ENCODE results near the gene GABRG3.

GABRG3 gene

GRCh38 chr15:27490867-27491595 lies 520.0 kb downstream of the GABRG3 start:
- ATAC-seq (ENCODE audit: low read depth): peak; percentile 40; the same call in 1 of the 3 replicates
- Histone ChIP-seq H3K27ac (ENCODE audit: poor library complexity, severe bottlenecking) (no peak overlapping the region), H3K4me3 (ENCODE audit: severe bottlenecking) (no peak overlapping the region), H3K27me3 (ENCODE audit: insufficient read depth, poor library complexity, severe bottlenecking) (no peaks in the 10 kb centered on the region), H3K9me3 (ENCODE audit: severe bottlenecking) (peaks cover 2% of the 10 kb centered on the region), H3K4me1 (ENCODE audit: insufficient read depth, poor library complexity, severe bottlenecking) (no peaks in the 10 kb centered on the region), H3K36me3 (ENCODE audit: low read depth) (no peaks in the 10 kb centered on the region)
- DNase-seq (ENCODE audit: low spot score): no peak
- TF ChIP-seq CTCF (IDR thresholded peaks at IDR 0.05; ENCODE audit: poor library complexity, severe bottlenecking): no peak

GRCh38 chr15:27491666-27492621 lies 521.0 kb downstream of the GABRG3 start:
- Histone ChIP-seq H3K4me1 (ENCODE audit: insufficient read depth, poor library complexity, severe bottlenecking) (no peaks in the 10 kb centered on the region), H3K9me3 (ENCODE audit: severe bottlenecking) (no peaks in the 10 kb centered on the region), H3K27ac (ENCODE audit: poor library complexity, severe bottlenecking) (no peak overlapping the region), H3K36me3 (ENCODE audit: low read depth) (no peaks in the 10 kb centered on the region), H3K27me3 (ENCODE audit: insufficient read depth, poor library complexity, severe bottlenecking) (no peaks in the 10 kb centered on the region), H3K4me3 (ENCODE audit: severe bottlenecking) (no peak overlapping the region)
- DNase-seq (ENCODE audit: low spot score): no peak
- no peak for TF ChIP-seq CTCF (IDR thresholded peaks at IDR 0.05; ENCODE audit: poor library complexity, severe bottlenecking)
- ATAC-seq (ENCODE audit: low read depth): no peak

DNA sequence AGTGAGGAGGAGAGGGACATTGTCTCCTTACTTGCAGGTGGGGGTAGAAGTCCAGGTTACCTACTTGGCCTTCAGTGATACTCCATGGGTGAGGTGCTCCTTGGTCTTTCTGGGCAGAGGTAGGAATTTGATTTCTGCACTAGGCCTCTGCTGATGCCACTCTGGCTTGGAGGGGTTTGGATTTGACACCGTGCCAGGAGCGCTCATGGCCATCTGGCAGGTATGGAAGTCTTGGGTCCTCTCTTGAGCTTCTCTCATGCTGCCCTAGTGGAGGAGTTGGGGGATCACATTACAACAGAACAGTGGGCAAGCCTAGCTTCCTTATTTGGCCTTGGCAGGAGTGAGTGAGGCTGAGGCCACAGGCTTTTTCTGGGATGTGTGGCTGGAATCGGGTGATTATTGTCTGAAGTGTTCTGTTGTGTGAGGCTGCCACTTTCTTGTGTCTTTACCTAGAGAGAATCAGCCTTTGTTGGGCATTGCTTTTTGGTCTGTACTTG lies 525.0 kb downstream of the GABRG3 start:
- no peaks in the 10 kb centered on the region for H3K27me3 ChIP-seq (ENCODE audit: insufficient read depth, poor library complexity, severe bottlenecking)
- no peak for TF ChIP-seq CTCF (IDR thresholded peaks at IDR 0.05; ENCODE audit: poor library complexity, severe bottlenecking)
- no peak overlapping the region for H3K27ac ChIP-seq (ENCODE audit: poor library complexity, severe bottlenecking)
- no peaks in the 10 kb centered on the region for H3K36me3 ChIP-seq (ENCODE audit: low read depth)
- H3K9me3 ChIP-seq (ENCODE audit: severe bottlenecking): no peaks in the 10 kb centered on the region
- no peaks in the 10 kb centered on the region for H3K4me1 ChIP-seq (ENCODE audit: insufficient read depth, poor library complexity, severe bottlenecking)
- no peak for ATAC-seq (ENCODE audit: low read depth)
- no peak for DNase-seq (ENCODE audit: low spot score)
- no peak overlapping the region for H3K4me3 ChIP-seq (ENCODE audit: severe bottlenecking)

DNA sequence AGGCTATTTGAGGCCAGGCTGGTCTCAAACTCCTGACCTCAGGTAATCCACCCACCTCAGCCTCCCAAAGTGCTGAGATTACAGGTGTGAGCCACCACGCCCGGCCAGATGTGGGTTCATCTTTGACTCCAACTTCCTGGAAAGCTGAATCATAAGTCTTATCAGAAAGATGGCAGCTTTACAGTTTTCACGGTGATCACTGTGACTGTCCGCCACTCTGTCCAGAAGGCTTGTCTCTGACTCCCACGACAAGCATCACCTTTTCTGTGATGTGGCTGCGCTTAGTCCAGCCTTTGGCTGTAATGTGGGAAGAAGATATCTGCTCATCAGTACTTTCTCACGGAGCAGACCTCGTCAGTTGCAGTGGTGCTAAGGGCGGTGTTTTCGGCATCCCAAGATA lies 527.7 kb downstream of the GABRG3 start:
- Histone ChIP-seq H3K4me1 (ENCODE audit: insufficient read depth, poor library complexity, severe bottlenecking) (no peaks in the 10 kb centered on the region), H3K27me3 (ENCODE audit: insufficient read depth, poor library complexity, severe bottlenecking) (no peaks in the 10 kb centered on the region), H3K27ac (ENCODE audit: poor library complexity, severe bottlenecking) (no peak overlapping the region), H3K4me3 (ENCODE audit: severe bottlenecking) (no peak overlapping the region), H3K9me3 (ENCODE audit: severe bottlenecking) (no peaks in the 10 kb centered on the region), H3K36me3 (ENCODE audit: low read depth) (no peaks in the 10 kb centered on the region)
- TF ChIP-seq CTCF (IDR thresholded peaks at IDR 0.05; ENCODE audit: poor library complexity, severe bottlenecking): no peak
- no peak for DNase-seq (ENCODE audit: low spot score)
- ATAC-seq (ENCODE audit: low read depth): no peak

Data from RWPE2 (cell line).